ENCODE data around the gene TTN.
A peak's percentile ranks its signal among the peaks of the same experiment; 100 is the strongest.
"Not testable (repeated sequence)": the region's sequence is repeated elsewhere in the genome, so short reads cannot be mapped to it uniquely, and the experiment has no call there.

TTN gene

DNA sequence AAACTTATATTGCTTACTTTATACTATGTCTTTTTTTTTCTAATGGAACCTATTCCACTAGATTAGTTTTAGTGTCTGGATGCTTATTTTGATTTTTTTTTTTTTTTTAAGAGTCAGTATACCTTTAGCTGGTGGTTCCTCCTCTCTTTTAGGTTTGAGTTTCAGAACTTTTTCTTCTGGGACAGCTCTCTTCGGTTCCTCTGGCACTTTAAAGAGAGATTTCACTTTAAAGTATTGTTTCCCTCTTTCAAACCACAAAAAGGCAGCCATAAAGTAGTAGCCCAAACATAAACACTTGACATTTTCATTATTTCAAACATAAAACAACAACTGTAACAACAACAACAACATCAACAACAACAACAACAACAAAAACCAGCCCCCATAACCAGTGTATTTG lies 123.3 kb downstream of the TTN start:
- DNase-seq (ENCODE audit: insufficient read length, low spot score) (no peak), FAIRE-seq (no peak)
- TF ChIP-seq, protein P1, sequence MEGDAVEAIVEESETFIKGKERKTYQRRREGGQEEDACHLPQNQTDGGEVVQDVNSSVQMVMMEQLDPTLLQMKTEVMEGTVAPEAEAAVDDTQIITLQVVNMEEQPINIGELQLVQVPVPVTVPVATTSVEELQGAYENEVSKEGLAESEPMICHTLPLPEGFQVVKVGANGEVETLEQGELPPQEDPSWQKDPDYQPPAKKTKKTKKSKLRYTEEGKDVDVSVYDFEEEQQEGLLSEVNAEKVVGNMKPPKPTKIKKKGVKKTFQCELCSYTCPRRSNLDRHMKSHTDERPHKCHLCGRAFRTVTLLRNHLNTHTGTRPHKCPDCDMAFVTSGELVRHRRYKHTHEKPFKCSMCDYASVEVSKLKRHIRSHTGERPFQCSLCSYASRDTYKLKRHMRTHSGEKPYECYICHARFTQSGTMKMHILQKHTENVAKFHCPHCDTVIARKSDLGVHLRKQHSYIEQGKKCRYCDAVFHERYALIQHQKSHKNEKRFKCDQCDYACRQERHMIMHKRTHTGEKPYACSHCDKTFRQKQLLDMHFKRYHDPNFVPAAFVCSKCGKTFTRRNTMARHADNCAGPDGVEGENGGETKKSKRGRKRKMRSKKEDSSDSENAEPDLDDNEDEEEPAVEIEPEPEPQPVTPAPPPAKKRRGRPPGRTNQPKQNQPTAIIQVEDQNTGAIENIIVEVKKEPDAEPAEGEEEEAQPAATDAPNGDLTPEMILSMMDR (IDR thresholded peaks at IDR 0.05; ENCODE audit: insufficient read depth, missing control alignments), result no peak

DNA sequence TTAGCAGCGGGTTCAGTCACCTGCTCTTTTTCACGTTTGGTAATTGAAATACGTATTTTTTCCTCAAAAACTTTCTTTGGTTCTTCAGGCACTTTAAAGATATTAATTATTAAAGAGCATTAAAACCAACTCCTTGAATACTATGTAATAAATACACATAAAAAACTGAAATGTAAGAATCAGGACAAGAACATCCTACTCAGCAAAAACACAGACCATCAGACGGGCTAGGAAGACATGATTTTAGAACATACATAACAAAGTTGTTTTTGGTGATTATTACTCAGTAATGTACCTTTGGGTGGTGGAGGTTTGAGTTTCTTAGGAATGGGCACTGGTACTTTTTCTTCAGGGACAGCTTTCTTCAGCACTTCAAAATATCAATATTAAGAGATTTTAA lies 126.1 kb downstream of the TTN start:
- DNase-seq (ENCODE audit: insufficient read length, low spot score) (no peak), FAIRE-seq (no peak)
- TF ChIP-seq, protein P1 (IDR thresholded peaks at IDR 0.05; ENCODE audit: insufficient read depth, missing control alignments), result no peak

DNA sequence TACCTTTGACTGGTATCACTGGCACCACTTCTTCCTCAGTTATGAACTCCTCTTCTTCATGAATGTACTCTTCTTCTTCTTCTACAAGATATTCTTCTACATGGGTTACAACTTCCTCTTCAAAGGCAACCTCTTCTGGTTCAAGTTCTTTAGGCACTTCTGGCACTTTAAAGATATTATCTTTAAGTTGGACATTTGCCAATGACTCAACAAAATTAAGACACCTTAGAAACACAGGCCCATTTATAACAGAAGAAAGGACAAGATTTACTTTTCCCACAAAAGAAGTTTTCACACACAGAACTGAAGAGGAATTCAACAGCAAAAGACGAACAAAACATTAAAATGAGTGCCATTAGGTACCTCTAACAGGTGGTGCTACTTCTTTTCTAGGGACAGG lies 127.3 kb downstream of the TTN start:
- FAIRE-seq (no peak), DNase-seq (ENCODE audit: insufficient read length, low spot score) (no peak)
- TF ChIP-seq, protein P1 (IDR thresholded peaks at IDR 0.05; ENCODE audit: insufficient read depth, missing control alignments), result no peak

DNA sequence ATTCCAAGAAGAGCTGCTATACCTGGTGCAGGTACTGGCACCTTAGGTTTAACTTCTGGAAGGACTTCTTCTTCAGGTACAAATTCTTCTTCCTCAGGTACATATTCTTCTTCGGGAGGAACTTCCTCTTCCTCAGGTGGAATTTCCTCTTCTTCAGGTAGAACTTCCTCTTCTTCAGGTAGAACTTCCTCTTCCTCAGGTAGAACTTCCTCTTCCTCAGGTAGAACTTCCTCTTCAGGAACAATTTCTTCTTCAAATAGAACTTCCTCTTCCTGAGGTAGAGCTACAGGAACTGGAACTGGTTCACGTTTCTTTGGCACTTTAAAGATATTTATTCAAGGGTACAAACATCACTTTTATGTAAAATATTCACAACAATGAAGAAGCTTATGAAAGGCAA lies 129.6 kb downstream of the TTN start:
- TF ChIP-seq, protein P1 (IDR thresholded peaks at IDR 0.05; ENCODE audit: insufficient read depth, missing control alignments), result no peak
- no peak for DNase-seq (ENCODE audit: insufficient read length, low spot score)
- FAIRE-seq, result no peak

DNA sequence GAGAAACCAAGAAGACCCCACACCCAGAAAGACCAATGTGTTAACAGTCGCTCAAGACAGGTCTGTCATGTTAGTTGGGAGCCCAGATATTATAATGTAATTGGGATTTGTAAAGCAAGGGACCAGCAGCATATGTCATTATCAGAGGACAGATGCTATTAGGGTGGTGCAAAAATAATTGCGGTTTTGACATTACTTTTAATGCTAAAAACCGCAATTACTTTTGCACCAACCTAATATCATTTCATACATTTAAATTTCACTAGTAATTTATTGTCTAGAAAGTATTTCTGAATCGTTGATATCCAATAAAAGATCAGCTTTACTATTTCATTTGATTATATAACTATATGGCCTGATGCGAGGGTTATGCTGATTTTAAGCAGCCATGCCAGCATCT lies 131.2 kb downstream of the TTN start:
- FAIRE-seq (no peak), DNase-seq (ENCODE audit: insufficient read length, low spot score) (no peak)
- TF ChIP-seq, protein P1 (IDR thresholded peaks at IDR 0.05; ENCODE audit: insufficient read depth, missing control alignments), result no peak

DNA sequence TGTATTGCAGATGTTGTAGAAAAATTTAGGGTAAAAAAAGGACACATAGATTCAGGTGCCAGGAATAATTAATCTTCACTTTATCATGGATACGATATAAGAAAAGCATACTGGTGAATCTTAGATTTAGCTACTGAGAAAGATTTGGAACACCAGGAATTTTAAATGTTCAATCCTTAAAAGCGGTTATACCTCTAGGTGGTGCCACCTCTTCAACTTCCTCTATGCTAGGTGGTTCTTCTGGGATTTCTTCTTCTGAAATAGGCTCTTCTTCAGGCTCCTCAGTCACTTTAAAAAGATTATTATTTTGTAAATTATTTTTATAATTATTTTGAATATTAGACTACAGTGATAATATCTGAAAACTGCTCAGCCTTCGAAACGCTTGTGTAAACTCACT lies 133.1 kb downstream of the TTN start:
- no peak for DNase-seq (ENCODE audit: insufficient read length, low spot score)
- TF ChIP-seq, protein P1 (IDR thresholded peaks at IDR 0.05; ENCODE audit: insufficient read depth, missing control alignments), result peak; percentile 17
- FAIRE-seq, result no peak

DNA sequence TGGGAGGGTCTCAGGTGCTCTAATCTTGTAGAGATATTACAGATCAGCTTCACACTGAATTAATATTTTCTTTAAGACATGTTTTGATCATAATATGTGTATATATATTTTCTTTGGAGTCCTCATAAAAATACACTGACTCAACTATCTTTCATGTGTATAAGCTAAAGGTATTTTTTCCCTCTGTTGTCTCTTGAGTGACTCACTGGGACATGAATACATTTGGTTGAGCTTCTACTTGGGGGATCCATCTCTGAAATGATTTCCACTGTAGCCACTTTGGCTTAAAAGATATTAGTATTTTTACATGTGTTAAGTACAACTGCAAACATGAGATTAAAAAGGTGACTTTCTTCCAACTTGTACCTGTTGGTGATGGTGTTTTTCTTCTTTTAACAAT lies 140.8 kb downstream of the TTN start:
- FAIRE-seq (no peak), DNase-seq (ENCODE audit: insufficient read length, low spot score) (no peak)
- TF ChIP-seq, protein P1 (IDR thresholded peaks at IDR 0.05; ENCODE audit: insufficient read depth, missing control alignments), result no peak

DNA sequence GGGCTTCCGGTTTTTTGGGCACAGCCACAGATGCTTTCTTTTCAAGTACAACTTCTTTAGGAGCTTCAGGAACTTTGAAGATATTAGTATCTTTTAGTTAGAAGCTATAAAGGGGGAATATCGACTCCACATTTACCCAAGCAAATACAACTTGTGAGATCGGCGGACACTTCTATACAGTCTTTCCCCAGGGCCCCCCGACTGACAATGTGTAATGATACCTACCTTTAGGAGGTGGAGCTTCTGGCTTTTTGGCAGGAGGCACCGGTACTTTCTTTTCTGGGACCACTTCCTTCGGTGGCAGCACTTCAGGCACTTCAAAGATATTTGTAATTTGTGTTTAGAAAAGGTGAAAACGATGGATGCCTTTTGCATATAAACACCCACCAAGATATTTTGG lies 148.7 kb downstream of the TTN start:
- FAIRE-seq; DNase-seq (ENCODE audit: insufficient read length, low spot score): not testable (repeated sequence)
